HUES6 (cell line): Measurements from ENCODE around the gene HCN2.
A peak's percentile ranks its signal among the peaks of the same experiment; 100 is the strongest.

Experiments
- H3K27ac ChIP-seq: 2 replicates; pipeline ENCODE4 v1.7.0; 2013; ENCODE audit warnings: low read depth, mild to moderate bottlenecking, low read length, inconsistent platforms
- H3K27me3 ChIP-seq: 2 replicates; pipeline ENCODE4 v1.6.1; 2013; ENCODE audit warnings: low read length; ENCODE audit not compliant: control insufficient read depth, insufficient read depth
- H3K36me3 ChIP-seq: 2 replicates; pipeline ENCODE4 v1.6.1; 2013; ENCODE audit warnings: low read length; ENCODE audit not compliant: control insufficient read depth, insufficient read depth
- H3K4me1 ChIP-seq: 2 replicates; pipeline ENCODE4 v1.6.1; 2013; ENCODE audit warnings: low read length; ENCODE audit not compliant: control insufficient read depth, insufficient read depth
- H3K4me3 ChIP-seq: 2 replicates; pipeline ENCODE4 v1.5.1; 2013; ENCODE audit warnings: low read depth, low read length
- H3K9ac ChIP-seq: one replicate; pipeline ENCODE4 v1.6.1; 2013; ENCODE audit warnings: mild to moderate bottlenecking, low read length
- H3K9me3 ChIP-seq: 2 replicates; pipeline ENCODE4 v1.6.1; 2013; ENCODE audit warnings: low read depth, low read length; ENCODE audit not compliant: control insufficient read depth, insufficient read depth

Gene HCN2

GRCh38 chr19:653425-653824, 63.7 kb downstream of the HCN2 start:
- no peaks in the 10 kb centered on the region for H3K9me3 ChIP-seq
- H3K4me1 ChIP-seq, result no peaks in the 10 kb centered on the region
- H3K9ac ChIP-seq, result no peak overlapping the region
- H3K4me3 ChIP-seq, result no peak overlapping the region
- H3K27ac ChIP-seq, result no peak overlapping the region
- H3K36me3 ChIP-seq, result peaks cover 71% of the 10 kb centered on the region
- no peaks in the 10 kb centered on the region for H3K27me3 ChIP-seq

DNA sequence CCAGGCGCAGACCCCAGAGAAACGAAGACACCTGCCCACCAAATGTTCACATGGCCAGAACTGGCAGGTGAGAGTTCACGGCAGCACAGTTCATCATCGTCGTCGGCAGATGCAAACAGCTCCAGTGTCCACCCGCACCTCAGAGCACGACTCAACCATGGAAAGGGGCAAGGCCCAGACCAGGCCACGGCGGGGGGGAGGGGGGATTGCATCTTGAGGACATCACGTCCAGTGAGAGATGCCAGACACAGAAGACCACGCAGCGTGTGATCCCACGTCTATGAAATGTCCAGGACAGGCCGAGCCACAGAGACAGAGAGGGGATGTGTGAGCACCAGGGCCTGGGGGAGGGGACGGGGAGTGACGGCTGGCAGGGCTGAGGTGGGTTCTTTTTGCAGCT, 66.0 kb downstream of the HCN2 start:
- peaks cover 1% of the 10 kb centered on the region; the same call in 1 of the 2 replicates for H3K4me1 ChIP-seq
- H3K4me3 ChIP-seq, result no peak overlapping the region
- no peak overlapping the region for H3K9ac ChIP-seq
- H3K36me3 ChIP-seq, result peaks cover 63% of the 10 kb centered on the region
- H3K27ac ChIP-seq, result no peak overlapping the region
- H3K27me3 ChIP-seq, result no peaks in the 10 kb centered on the region
- H3K9me3 ChIP-seq, result no peaks in the 10 kb centered on the region

- H3K9ac ChIP-seq, result no peak overlapping the region
- H3K36me3 ChIP-seq, result peaks cover 50% of the 10 kb centered on the region
- H3K27ac ChIP-seq, result no peak overlapping the region
Measured at GRCh38 chr19:656751-657559, 67.3 kb downstream of the HCN2 start.

GRCh38 chr19:657611-658010, 67.9 kb downstream of the HCN2 start:
- H3K36me3 ChIP-seq, result peaks cover 44% of the 10 kb centered on the region
- no peak overlapping the region for H3K27ac ChIP-seq
- no peak overlapping the region for H3K4me3 ChIP-seq
- H3K4me1 ChIP-seq, result peaks cover 15% of the 10 kb centered on the region
- no peaks in the 10 kb centered on the region for H3K27me3 ChIP-seq
- no peak overlapping the region for H3K9ac ChIP-seq
- H3K9me3 ChIP-seq, result no peaks in the 10 kb centered on the region

More at GRCh38 chr19:656751-657559, 67.3 kb downstream of the HCN2 start:
- Histone ChIP-seq H3K9me3 (no peaks in the 10 kb centered on the region), H3K4me1 (peaks cover 14% of the 10 kb centered on the region), H3K4me3 (no peak overlapping the region), H3K27me3 (no peaks in the 10 kb centered on the region)

GRCh38 chr19:658059-658839, 68.6 kb downstream of the HCN2 start:
- Histone ChIP-seq H3K9ac (no peak overlapping the region), H3K36me3 (peaks cover 38% of the 10 kb centered on the region), H3K4me1 (peaks cover 15% of the 10 kb centered on the region), H3K27me3 (no peaks in the 10 kb centered on the region), H3K27ac (peak overlapping the region; percentile 47; the same call in 1 of the 2 replicates), H3K9me3 (no peaks in the 10 kb centered on the region), H3K4me3 (no peak overlapping the region)

GRCh38 chr19:658916-659839, 69.5 kb downstream of the HCN2 start:
- H3K4me3 ChIP-seq, result no peak overlapping the region

DNA sequence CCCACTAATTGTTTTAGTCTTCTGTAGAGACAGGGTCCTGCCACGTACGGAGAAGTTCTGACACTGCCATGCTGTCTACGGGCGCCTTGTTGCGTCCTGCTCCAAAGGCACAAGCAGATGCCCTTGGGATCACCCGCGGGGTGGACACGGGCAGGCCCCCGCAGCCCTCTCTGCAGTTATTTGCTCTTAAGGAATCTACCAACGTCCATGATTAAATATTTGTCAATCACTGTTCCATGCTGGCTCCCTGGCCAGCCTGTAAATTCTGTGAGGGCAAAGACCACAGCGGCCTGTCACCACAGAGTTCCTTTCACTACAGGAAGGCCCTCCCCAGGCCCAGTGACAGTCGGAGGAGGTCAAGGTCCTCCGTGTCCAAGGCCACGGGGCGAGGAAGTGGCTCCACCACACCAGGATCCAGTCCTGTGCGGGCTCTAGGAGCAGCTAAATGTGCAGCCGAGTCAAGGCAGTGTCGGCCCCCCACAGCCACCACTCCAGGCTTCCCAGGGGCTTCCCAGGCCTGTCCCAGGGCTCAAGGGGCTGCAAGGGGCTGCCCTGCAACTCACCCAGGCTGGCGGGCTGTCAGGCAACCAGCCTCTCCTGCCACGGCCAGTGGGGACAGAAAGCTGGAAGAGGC, 71.2 kb downstream of the HCN2 start:
- Histone ChIP-seq H3K27me3 (no peaks in the 10 kb centered on the region), H3K4me3 (peak overlapping the region; percentile 83), H3K9ac (peak overlapping the region; percentile 96), H3K27ac (peak overlapping the region; percentile 96), H3K4me1 (peaks cover 21% of the 10 kb centered on the region), H3K9me3 (no peaks in the 10 kb centered on the region), H3K36me3 (peaks cover 19% of the 10 kb centered on the region)

More at GRCh38 chr19:658916-659839, 69.5 kb downstream of the HCN2 start:
- Histone ChIP-seq H3K27me3 (no peaks in the 10 kb centered on the region), H3K9ac (no peak overlapping the region), H3K9me3 (no peaks in the 10 kb centered on the region), H3K36me3 (peaks cover 29% of the 10 kb centered on the region), H3K4me1 (peaks cover 21% of the 10 kb centered on the region), H3K27ac (peak overlapping the region; percentile 47; the same call in 1 of the 2 replicates)

GRCh38 chr19:661427-662196, 71.9 kb downstream of the HCN2 start:
- Histone ChIP-seq H3K27ac (peak overlapping the region; percentile 96), H3K9ac (peak overlapping the region; percentile 96), H3K27me3 (no peaks in the 10 kb centered on the region), H3K36me3 (peaks cover 19% of the 10 kb centered on the region), H3K9me3 (no peaks in the 10 kb centered on the region), H3K4me3 (peak overlapping the region; percentile 83), H3K4me1 (peaks cover 21% of the 10 kb centered on the region)

DNA sequence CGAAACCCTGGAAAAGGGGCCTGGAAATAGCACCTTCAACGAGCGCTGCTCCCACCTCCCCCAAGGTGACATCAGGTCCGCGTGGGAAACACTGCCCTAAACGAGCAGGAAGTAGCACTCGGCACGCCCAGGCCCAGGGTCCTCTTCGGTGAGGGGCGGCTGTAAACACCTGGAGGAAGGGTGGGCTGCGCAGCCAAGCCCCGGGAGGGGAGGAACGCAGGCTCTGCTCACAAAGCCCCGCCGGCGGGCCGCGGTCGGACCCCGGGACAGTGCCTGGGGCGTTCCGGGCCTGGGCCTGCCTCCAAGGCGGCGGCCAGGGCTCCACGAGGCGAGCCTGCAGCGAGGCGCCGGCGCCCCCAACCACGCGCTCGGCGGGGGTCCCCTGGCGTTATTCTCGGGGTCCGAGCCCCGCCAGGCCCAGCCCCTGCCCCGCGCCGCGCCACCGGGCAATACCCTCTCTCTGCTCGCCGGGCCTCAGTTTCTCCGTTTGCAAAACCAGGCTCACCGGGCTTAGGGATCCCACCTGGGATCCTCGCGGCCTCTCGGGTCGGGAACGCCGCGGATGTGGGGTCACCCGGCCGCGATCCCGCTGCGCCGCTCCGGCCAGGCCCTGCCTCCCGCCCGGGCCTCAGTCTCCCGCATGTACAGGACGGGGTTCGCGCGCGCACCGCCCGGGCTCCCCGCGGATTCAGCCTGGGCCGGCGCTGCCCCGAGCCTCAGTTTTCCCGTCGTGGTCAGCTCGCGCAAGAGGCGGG, 72.7 kb downstream of the HCN2 start:
- peak overlapping the region; percentile 96 for H3K9ac ChIP-seq
- H3K27ac ChIP-seq, result peak overlapping the region; percentile 96
- H3K36me3 ChIP-seq, result peaks cover 13% of the 10 kb centered on the region
- no peaks in the 10 kb centered on the region for H3K9me3 ChIP-seq
- no peaks in the 10 kb centered on the region for H3K27me3 ChIP-seq
- H3K4me3 ChIP-seq, result peak overlapping the region; percentile 83
- H3K4me1 ChIP-seq, result peaks cover 21% of the 10 kb centered on the region
